Measurements from ENCODE around the gene SPAG5.
A peak's percentile ranks its signal among the peaks of the same experiment; 100 is the strongest.

Gene SPAG5

GRCh38 chr17:28549236-28550132, 49.3 kb downstream of the SPAG5 start:
- Histone ChIP-seq H3K27me3 (ENCODE audit: insufficient read depth, low read length) (no peaks in the 10 kb centered on the region), H3K9me3 (ENCODE audit: insufficient read depth, low read depth, low read length) (no peaks in the 10 kb centered on the region), H3K27ac (ENCODE audit: low read depth, low read length) (no peak overlapping the region), H3K4me1 (ENCODE audit: insufficient read depth, low read length) (peaks cover 8% of the 10 kb centered on the region; the same call in 1 of the 2 replicates), H3K9ac (ENCODE audit: low read depth, low read length) (no peak overlapping the region), H3K36me3 (ENCODE audit: insufficient read depth, low read length) (peaks cover 24% of the 10 kb centered on the region), H3K4me3 (ENCODE audit: low read length) (no peak overlapping the region)
- 68% methylated on average over 3 of the region's 3 CpGs for WGBS

DNA sequence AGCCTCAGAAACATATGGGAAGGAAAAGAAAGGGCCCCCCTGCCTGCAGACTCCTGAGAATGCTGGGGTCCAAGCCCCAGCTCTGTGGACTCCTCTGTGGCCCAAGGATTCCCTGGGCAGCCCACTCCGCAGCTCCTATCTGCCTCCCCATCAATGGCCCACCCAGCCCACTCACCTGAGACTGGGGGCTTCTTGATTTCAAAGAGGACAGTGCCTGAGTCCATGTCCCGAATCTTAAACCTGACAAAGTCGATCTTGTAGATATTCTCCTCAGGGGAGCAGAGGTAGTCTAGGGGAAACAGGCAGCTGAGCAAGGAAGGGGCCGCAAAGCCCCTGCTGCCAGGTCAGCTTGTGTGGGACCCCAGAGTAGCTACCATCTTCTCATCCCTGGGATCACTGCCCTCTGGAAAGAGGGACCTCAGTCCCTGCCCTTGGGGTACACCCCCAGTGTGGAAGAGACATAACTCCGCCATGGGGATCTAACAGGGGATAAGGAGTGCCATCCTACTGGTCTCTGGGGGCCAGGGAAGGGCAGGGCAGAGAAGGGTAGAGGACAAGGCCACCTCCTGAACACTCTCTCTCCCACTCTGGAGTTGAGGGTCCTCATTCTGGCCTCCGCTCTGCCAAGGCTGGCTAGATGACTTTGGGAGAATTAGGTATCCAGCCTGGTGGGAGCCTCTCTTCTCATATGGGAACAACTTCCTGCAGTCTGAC, 50.3 kb downstream of the SPAG5 start:
- peaks cover 16% of the 10 kb centered on the region for H3K4me1 ChIP-seq (ENCODE audit: insufficient read depth, low read length)
- no peaks in the 10 kb centered on the region for H3K9me3 ChIP-seq (ENCODE audit: insufficient read depth, low read depth, low read length)
- no peak overlapping the region for H3K27ac ChIP-seq (ENCODE audit: low read depth, low read length)
- H3K4me3 ChIP-seq (ENCODE audit: low read length): no peak overlapping the region
- H3K9ac ChIP-seq (ENCODE audit: low read depth, low read length): no peak overlapping the region
- H3K36me3 ChIP-seq (ENCODE audit: insufficient read depth, low read length): peaks cover 15% of the 10 kb centered on the region
- H3K27me3 ChIP-seq (ENCODE audit: insufficient read depth, low read length): no peaks in the 10 kb centered on the region
- WGBS: 91% methylated on average over 6 of the region's 6 CpGs

GRCh38 chr17:28547623-28548416, 51.0 kb downstream of the SPAG5 start:
- H3K4me3 ChIP-seq (ENCODE audit: low read length): no peak overlapping the region
- H3K27me3 ChIP-seq (ENCODE audit: insufficient read depth, low read length): no peaks in the 10 kb centered on the region
- no peak overlapping the region for H3K27ac ChIP-seq (ENCODE audit: low read depth, low read length)
- H3K9me3 ChIP-seq (ENCODE audit: insufficient read depth, low read depth, low read length): no peaks in the 10 kb centered on the region
- 68% methylated on average over 26 of the region's 26 CpGs for WGBS
- H3K4me1 ChIP-seq (ENCODE audit: insufficient read depth, low read length): peaks cover 12% of the 10 kb centered on the region
- peaks cover 12% of the 10 kb centered on the region for H3K36me3 ChIP-seq (ENCODE audit: insufficient read depth, low read length)
- H3K9ac ChIP-seq (ENCODE audit: low read depth, low read length): no peak overlapping the region

- Histone ChIP-seq H3K4me1 (ENCODE audit: insufficient read depth, low read length) (peaks cover 10% of the 10 kb centered on the region), H3K27me3 (ENCODE audit: insufficient read depth, low read length) (no peaks in the 10 kb centered on the region), H3K36me3 (ENCODE audit: insufficient read depth, low read length) (peaks cover 12% of the 10 kb centered on the region), H3K4me3 (ENCODE audit: low read length) (no peak overlapping the region), H3K9me3 (ENCODE audit: insufficient read depth, low read depth, low read length) (no peaks in the 10 kb centered on the region), H3K27ac (ENCODE audit: low read depth, low read length) (no peak overlapping the region), H3K9ac (ENCODE audit: low read depth, low read length) (no peak overlapping the region)
- 95% methylated on average over 13 of the region's 14 CpGs for WGBS
Measured at GRCh38 chr17:28547096-28547622, 51.7 kb downstream of the SPAG5 start.

- H3K9ac ChIP-seq (ENCODE audit: low read depth, low read length): no peak overlapping the region
- no peaks in the 10 kb centered on the region for H3K9me3 ChIP-seq (ENCODE audit: insufficient read depth, low read depth, low read length)
- no peaks in the 10 kb centered on the region for H3K27me3 ChIP-seq (ENCODE audit: insufficient read depth, low read length)
- H3K4me3 ChIP-seq (ENCODE audit: low read length): no peak overlapping the region
- no peak overlapping the region for H3K27ac ChIP-seq (ENCODE audit: low read depth, low read length)
- peaks cover 10% of the 10 kb centered on the region for H3K4me1 ChIP-seq (ENCODE audit: insufficient read depth, low read length)
- 81% methylated on average over 6 of the region's 6 CpGs for WGBS
- H3K36me3 ChIP-seq (ENCODE audit: insufficient read depth, low read length): peaks cover 12% of the 10 kb centered on the region
Measured at GRCh38 chr17:28545787-28546415, 52.9 kb downstream of the SPAG5 start.

- Histone ChIP-seq H3K4me1 (ENCODE audit: insufficient read depth, low read length) (peaks cover 10% of the 10 kb centered on the region), H3K27me3 (ENCODE audit: insufficient read depth, low read length) (no peaks in the 10 kb centered on the region), H3K4me3 (ENCODE audit: low read length) (no peak overlapping the region), H3K9me3 (ENCODE audit: insufficient read depth, low read depth, low read length) (no peaks in the 10 kb centered on the region), H3K27ac (ENCODE audit: low read depth, low read length) (no peak overlapping the region; the same call in 1 of the 2 replicates), H3K9ac (ENCODE audit: low read depth, low read length) (no peak overlapping the region), H3K36me3 (ENCODE audit: insufficient read depth, low read length) (peaks cover 12% of the 10 kb centered on the region)
- WGBS: 95% methylated on average over 2 of the region's 2 CpGs
Measured at GRCh38 chr17:28545141-28545503, 53.7 kb downstream of the SPAG5 start.

- 72% methylated on average over 4 of the region's 4 CpGs for WGBS
- Histone ChIP-seq H3K4me1 (ENCODE audit: insufficient read depth, low read length) (peaks cover 10% of the 10 kb centered on the region), H3K9ac (ENCODE audit: low read depth, low read length) (no peak overlapping the region), H3K4me3 (ENCODE audit: low read length) (no peak overlapping the region), H3K27me3 (ENCODE audit: insufficient read depth, low read length) (no peaks in the 10 kb centered on the region), H3K27ac (ENCODE audit: low read depth, low read length) (peak overlapping the region; percentile 28; the same call in 1 of the 2 replicates), H3K36me3 (ENCODE audit: insufficient read depth, low read length) (peaks cover 12% of the 10 kb centered on the region), H3K9me3 (ENCODE audit: insufficient read depth, low read depth, low read length) (no peaks in the 10 kb centered on the region)
Measured at GRCh38 chr17:28544402-28545140, 54.3 kb downstream of the SPAG5 start.

DNA sequence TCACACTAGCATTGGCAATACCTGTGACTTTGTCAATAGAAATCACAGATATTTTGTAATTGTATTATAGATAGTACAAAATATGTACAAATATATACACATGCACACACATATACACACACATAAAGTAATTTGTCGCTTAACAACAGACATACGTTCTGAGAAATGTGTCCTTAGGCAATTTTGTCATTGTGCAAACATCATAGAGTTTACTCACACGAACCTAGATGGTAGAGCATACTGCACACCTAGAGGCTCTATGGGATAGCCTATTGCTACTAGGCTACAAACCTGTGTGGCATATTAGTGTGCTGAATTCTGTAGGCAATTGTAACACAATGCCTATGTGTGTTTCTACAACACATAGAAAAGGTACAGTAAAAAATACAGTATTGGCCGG, 57.4 kb downstream of the SPAG5 start:
- Histone ChIP-seq H3K9ac (ENCODE audit: low read depth, low read length) (no peak overlapping the region), H3K27ac (ENCODE audit: low read depth, low read length) (no peak overlapping the region), H3K36me3 (ENCODE audit: insufficient read depth, low read length) (no peaks in the 10 kb centered on the region), H3K4me3 (ENCODE audit: low read length) (no peak overlapping the region), H3K4me1 (ENCODE audit: insufficient read depth, low read length) (peaks cover 10% of the 10 kb centered on the region), H3K27me3 (ENCODE audit: insufficient read depth, low read length) (no peaks in the 10 kb centered on the region), H3K9me3 (ENCODE audit: insufficient read depth, low read depth, low read length) (no peaks in the 10 kb centered on the region)
- 96% methylated on average over 4 of the region's 4 CpGs for whole genome bisulfite sequencing

DNA sequence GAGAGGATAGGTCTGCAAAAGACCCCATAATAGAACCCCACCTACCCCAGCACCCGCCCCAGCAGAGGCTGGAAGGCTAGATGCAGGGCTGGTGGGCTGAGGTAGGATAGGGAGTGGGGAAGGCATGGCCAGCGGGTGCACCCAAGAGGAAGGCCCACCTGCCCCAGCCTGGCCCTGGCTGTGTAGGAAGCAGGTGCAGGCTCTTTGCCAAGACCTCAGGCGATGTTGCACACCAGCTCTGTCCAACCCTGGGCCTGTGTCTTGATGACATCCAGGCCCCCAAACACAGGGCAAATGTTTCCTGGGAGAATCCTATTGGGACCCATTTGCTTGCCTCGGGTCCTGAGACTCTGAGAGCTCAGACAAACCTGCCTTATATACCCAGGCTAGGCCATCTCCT, 58.6 kb downstream of the SPAG5 start:
- H3K27me3 ChIP-seq (ENCODE audit: insufficient read depth, low read length): no peaks in the 10 kb centered on the region
- peaks cover 10% of the 10 kb centered on the region for H3K4me1 ChIP-seq (ENCODE audit: insufficient read depth, low read length)
- no peak overlapping the region for H3K27ac ChIP-seq (ENCODE audit: low read depth, low read length)
- H3K9me3 ChIP-seq (ENCODE audit: insufficient read depth, low read depth, low read length): no peaks in the 10 kb centered on the region
- no peak overlapping the region for H3K9ac ChIP-seq (ENCODE audit: low read depth, low read length)
- H3K36me3 ChIP-seq (ENCODE audit: insufficient read depth, low read length): no peaks in the 10 kb centered on the region
- H3K4me3 ChIP-seq (ENCODE audit: low read length): no peak overlapping the region
- WGBS: 89% methylated on average over 4 of the region's 4 CpGs

DNA sequence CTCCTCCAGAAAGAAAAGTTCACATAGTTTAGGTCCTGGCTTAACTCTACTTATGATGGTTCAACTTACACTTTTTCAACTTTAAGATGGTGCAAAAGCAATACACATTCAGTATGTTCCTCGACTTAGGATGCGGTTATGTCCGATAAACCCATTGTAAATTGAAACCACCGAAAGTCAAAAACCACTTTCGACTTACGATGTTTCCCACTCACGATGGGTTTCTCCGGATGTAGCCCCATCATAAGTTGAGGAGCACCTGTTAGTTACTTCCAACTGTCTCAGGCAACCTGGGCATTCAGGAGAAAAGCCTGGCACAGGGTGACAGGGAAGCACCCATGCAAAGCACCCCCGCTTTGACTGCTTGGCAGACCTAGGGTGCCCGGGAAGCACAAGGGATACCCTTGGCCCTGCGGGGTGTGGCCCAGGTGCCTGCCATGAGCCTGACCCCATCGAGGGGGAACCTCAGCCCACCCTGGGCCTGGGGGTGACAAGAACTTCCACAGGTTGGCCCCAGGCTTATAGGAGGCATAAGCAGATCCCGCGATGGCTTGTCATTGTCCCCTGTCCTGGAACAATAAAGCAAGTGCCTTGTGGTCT, 60.4 kb downstream of the SPAG5 start:
- Histone ChIP-seq H3K9ac (ENCODE audit: low read depth, low read length) (no peak overlapping the region), H3K36me3 (ENCODE audit: insufficient read depth, low read length) (no peaks in the 10 kb centered on the region), H3K27ac (ENCODE audit: low read depth, low read length) (no peak overlapping the region), H3K27me3 (ENCODE audit: insufficient read depth, low read length) (no peaks in the 10 kb centered on the region), H3K9me3 (ENCODE audit: insufficient read depth, low read depth, low read length) (no peaks in the 10 kb centered on the region), H3K4me3 (ENCODE audit: low read length) (no peak overlapping the region), H3K4me1 (ENCODE audit: insufficient read depth, low read length) (no peaks in the 10 kb centered on the region)
- WGBS: 94% methylated on average over 14 of the region's 14 CpGs

All from HUES64 (cell line).